HG02588 (cell line): ENCODE data around the gene IGF2BP3.

Source experiments
- ATAC-seq: cut with Tn5 transposase; IDR thresholded peaks from one replicate; pipeline ENCODE4 v1.9.1; 2021; ENCODE audit warnings: mild to moderate bottlenecking, moderate library complexity; ENCODE audit not compliant: unreplicated experiment

Gene IGF2BP3

DNA sequence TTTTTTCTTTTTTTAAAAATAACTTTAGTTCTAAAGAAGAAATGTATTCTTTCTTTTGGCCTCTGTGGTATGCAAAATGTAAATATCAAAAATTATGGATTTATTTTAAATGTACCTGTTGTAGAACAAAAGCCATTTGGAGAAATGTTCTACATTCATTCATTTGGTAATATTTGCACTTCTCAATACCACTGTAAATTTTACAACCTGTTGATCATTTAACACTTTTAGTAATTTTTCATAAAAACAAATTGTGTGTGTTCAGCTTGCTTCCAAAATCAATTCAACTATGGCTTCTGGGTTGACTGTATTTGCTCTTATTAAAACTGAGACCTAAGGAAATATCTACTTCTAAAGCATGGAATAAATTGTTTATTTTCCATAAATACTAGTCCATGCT lies 2.3 kb upstream of the IGF2BP3 start:
- ATAC-seq: no peak

DNA sequence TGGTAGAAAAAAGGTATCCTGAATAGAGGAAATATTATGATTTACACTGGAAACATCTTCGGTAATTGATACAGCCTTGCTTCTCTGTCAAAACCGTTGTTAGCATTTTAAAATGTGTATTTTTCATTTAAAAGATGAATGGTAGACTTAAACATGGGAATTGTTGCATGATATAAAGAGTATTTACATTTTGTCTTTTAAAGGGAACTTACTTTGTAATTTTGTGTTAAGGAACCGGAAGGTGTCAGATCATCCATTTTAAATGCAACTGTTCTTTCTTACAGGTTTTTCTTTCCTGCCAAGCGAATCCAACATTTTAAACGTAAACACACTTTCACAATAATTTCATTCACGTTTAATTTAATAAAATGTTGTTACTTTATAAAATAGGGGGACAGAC lies 1.8 kb upstream of the IGF2BP3 start:
- ATAC-seq: no peak

DNA sequence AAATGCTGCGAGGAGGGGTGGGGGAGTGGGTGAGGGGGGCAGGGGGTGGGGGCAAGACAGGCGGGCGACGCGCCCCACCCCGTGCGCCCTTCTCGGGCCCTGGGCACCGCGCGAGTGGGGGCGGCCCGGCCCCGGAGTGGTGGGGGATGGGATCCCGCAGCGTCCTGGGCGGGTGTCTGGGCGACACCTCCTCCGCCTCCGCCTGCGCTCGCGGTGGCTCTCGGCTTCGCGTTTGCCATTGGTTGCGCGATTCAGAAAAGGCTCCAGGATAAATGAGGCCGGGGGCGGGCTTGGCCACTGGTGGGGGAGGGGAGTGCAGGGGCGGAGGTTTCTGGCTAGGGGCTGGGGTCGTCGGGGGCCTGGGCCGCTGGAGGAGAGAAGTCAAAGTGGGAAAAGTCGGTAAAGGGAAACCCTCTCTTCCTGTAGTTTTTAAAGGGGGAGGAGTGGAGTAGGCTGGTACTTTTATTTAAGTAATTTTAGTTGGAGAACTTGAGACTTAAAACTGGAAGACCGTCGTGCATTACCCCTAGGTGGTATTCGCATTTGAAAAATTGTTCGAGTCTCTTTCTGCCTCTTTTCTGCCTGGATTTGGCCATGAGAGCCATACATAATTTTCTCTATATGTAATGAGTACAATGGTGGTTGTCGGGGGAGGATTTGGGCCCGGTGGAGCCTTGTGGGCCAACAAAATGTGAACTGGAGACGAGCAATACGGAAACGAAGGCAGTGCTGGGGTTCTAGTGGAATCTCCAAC lies 992 bp upstream of the IGF2BP3 start:
- peak; percentile 25 for ATAC-seq

DNA sequence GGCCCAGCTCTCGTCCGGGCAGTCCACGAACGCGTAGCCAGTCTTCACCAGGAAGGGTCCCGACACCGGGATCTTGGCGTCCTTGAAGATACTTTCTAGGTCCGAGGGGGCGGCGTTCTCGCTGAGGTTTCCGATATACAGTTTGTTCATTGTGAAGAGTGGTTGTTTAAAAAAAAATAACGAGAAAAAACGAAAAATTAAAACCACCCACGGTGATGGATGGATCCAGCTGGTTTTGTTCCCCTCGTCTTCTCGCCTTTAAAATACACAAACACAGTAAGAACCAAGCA lies 385 bp downstream of the IGF2BP3 start:
- ATAC-seq: no peak

DNA sequence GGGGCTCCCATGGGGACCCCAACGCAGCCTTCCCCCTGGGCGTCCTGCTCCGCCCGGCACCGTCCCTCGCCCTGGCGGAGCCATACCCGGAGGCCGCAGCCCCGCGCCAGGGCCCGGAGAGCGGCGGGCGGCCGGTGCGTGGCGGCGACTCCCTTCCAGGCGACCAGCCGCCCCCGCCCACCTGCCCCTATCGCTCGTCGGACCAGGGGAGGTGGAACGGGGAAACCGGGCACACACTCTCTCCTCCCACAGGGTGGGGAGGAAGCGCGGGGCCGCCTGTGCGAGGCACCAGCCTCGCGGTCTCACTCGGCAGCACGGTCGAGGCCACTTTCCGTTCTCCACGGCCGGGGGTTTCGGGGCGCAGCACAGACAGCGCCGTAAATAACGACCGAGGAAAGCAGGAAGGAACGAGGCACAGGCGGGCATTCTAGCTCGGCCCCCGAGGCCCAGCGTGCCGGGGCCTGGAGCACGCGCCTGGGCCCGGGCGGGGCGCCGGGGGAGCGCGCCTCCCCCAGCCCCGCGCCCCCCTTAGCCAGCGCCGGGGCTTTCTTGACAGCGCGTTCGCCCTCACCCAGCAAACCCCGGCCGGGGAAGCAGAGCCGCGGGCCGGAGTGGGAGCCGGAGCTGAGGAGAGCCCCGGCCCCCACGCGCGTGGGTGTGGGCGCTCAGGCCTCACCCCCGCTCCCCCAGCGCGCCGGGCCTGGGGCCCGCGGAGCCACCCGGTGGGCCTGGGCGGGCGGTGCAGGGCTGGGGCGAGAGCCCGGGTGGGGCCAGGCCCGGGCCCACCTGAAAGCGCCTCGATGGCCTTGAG lies 936 bp downstream of the IGF2BP3 start:
- no peak for ATAC-seq

DNA sequence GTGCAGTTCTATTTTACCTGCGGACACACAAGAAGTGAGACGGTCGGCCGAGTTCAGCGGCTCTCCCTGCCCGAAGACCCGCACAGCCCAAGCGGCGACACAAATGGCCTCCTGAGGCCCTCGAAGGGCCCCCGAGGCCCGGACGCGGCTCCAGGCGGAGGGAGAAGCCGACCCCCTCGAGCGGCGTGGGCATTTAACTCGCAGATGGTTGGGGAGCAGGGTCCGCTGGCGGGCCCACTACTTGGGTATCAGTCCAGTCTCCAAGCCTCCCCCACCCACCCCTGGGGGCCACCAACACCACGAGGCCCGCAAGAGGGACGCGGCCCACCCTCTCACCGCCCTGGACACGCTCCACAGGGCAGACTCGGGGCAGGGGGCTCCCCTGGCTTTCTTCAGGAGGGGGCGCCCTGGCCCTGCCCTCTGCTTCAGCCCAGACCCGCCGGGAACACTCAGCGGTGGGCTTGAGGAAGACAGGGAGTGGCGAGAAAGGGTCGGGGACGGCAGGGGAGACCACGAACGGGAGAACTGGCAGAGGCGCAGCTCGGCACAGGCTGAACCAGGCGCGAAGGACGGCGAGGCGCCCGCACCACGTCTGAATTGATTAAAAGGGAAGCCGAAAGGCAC lies 1.7 kb downstream of the IGF2BP3 start:
- ATAC-seq: no peak

DNA sequence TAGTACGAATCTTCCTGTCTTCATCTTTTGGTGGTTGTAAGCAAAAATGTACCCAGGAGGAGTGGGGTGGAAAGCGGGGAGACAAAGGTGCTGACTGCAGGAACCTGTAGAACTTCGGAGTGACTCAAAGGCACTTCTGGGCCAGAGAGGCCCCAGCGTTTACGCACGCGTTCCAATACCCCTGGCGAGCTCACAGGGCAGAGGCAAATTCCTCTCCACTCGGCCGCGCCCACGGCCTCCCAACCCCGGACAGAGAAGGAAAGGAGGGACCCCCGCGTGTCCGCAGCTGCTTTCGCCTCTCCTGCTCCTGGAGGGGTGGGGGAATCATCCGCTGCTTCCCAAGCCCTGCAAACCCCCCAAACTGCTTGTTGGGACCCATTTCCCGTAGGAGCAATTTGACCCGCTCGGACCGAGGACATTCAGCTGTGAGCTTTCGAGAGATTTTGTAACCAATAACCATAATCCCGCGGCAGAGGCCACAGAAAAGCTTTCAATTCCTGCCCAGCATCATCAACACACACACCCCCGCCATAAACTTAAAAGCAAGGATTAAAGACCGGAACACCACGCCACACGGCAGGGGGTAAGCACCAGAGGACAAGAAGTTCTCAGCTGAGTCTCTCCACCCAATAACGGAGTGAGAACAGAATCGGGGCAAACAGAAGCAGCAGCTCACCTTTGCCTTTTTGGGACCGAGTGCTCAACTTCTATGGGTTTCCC lies 2.3 kb downstream of the IGF2BP3 start:
- ATAC-seq: no peak

DNA sequence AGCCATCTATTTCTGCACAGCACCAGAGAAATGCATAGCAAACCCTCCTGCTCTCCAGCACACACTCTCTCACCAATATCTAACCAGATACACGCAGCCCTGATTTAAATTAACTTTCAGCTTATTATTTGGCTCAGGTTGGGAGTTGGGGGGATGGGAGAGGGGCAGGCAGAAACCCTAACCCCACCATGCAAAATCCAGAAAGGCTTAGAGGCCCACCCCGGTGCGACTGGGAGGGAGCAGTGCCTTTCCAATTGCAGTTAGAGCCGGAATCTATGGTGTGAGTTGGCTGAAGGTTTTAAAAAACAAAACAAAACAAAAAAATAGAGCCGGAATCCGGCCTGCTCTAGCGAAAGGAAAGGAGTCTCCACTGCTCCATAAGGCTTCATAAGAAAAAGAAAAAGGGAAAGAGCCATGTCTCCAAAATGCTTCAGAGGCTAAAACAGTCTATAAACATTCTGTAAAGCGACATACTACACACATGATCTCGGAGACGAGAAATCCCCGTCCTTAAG lies 2.9 kb downstream of the IGF2BP3 start:
- ATAC-seq: no peak

DNA sequence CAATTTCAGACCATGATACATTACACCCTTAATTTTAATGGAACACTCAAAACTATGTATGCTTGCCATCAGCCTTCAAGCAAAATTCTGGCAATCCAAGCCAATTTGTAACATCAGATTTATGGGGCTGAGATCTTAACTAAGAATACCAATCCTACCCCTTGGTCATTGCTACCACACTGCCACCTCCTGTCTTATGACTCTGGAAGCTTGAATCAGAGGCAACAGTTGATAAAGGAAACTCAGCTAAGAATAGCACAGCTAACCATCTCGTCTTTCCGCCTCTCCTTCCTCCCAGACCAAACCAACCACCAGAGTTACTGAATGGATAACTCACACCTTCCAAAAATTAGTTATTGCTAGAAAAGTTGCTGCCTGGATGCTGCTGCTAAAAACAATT lies 7.4 kb downstream of the IGF2BP3 start:
- ATAC-seq: no peak

DNA sequence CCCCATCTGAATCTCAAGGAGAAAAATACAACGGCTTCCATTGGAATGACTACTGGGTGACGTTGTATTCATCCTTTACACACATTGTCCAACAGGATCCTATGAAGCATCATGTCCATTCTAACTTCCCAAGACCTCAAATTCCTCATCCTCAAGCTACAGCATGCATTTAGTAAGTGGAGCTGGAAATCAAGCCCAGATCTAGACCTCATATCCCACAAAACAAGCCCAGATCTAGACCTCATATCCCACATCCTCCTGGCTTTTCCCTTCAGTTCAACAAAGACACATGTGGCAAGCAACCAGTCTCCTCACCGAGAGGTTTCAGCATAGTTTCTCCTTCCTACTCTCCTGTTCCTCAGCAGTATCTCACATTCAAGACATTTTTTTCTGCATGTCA lies 12.2 kb downstream of the IGF2BP3 start:
- no peak for ATAC-seq

DNA sequence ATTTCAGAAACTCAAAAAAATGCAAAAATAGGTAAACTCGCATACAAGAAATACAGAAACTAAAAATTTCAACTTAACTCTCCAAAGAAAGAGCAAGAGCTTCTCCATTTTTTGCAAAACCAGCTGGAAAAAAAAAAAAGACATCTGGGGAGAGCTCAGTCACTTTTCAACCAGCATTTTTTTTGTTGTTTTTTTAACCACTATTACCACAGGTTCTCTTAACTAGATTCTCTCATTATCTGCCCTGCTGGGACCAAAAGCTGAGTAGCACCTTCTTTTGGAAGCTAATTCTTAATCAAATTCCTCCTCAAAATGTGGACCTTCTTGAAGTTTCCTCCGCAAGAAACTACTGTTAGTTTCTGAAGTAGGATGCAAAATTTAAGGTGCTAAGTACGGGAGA lies 14.2 kb downstream of the IGF2BP3 start:
- no peak for ATAC-seq

DNA sequence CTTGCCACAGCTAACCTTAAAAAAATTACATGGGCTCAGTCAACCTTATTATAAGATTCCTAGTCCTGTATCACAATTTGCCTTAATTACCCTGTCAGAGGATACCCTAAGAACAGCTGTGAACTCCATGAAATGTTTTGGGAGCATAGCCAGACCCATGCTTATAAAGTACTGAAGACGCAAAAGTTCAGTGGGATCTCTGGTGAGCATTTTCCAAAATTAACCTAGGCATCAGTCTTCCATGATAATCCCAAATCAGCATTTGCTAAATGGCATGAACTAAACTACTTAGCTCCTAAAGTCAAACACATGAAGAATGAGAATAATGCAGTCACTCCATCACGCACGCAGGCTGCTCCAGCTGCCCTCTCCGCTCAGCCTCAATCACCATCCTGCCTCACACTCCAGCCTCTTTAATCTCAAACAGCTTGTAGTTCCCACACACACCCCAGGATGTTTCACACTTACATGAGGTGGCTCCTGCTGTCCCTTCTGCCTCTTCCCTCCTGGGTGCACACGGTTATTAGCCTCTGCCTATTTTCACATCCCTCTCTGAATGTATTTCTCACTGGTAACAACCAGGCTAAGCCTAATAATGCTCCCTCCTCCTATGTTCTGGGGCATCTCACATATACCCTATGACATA lies 15.3 kb downstream of the IGF2BP3 start:
- no peak for ATAC-seq

DNA sequence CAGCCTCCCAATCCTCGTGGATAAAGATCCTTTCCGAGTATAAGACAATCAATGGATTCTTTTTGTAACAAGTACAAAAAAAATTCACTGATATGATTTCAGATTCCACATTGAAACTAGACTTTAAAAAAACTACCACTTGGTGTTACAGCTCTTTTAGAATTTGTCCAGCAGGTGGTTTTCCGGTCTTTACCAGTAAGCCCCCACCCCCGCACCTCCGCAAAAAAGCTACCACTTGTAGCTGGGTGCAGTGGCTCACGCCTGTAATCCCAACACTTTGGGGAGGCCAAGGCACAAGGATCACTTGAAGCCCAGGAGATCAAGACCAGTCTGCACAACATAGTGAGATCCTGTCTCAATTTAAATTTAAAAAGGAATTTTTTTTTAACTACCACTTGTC lies 19.8 kb downstream of the IGF2BP3 start:
- ATAC-seq: no peak

DNA sequence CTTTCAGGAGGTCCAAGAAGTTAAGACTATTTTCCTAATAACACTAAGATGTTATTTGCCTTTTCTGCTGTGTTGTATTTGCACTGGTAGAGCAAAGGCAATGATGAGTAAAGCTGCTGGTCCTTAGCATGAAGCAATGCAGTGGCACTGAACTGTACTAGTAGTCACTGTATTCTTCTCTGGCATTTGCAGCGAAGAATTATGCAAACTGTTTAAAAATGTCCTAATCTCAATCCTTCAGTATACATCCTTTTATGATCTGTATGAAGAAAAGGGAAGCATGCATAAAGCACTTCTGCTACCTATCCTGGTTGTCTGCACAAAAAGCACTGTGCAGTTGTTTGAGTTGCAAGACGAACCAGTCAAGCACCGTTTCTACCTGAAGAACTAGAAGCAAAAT lies 20.4 kb downstream of the IGF2BP3 start:
- ATAC-seq: no peak

DNA sequence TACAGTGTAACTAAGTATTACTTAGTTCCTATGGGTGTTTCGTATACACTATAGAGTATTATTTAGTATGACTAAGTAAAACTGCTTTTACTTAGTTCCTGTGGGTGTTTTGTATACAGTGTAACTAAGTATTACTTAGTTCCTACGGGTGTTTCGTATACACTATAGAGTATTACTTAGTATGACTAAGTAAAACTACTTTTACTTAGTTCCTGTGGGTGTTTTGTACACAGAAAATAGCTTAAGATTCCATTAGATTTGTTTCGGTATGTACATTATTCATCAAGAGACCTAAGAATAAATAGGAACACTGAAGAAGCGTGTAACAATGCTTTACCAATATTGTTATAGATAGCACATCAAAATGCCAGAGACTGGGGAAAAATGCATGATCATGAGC lies 25.0 kb downstream of the IGF2BP3 start:
- ATAC-seq: no peak

DNA sequence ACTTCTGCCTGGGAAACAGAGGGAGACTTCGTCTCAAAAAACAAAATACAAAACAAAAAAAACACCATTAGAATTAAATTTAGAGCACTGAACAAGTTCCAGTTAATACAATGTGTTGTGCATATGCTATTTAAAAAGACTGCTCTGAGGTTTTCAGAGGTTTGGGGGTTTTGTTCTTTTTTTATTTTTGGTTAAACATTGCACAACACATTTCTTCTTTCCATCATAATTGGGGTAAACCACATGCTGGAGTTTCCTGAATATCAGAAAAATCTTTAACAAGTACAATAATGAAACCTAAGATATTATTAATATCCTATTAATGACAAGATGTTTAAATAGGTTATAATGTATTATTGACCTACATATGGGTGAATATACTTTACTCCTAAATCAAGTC lies 26.3 kb downstream of the IGF2BP3 start:
- no peak for ATAC-seq

DNA sequence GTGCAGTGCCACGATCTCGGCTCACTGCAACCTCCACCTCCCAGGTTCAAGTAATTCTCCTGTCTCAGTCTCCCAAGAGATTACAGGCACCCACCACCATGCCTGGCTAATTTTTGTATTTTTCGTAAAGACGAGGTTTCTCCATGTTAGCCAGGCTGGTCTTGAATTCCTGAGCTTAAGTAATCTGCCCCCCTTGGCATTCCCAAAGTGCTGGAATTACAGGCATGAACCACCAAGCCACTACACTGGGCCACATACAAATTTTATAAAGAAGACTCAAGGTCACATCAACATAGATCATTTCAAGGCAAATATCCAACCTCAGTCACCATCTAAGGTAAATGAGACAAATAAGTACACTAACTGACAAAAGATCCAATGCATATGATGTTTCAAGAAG lies 32.1 kb downstream of the IGF2BP3 start:
- ATAC-seq: no peak

DNA sequence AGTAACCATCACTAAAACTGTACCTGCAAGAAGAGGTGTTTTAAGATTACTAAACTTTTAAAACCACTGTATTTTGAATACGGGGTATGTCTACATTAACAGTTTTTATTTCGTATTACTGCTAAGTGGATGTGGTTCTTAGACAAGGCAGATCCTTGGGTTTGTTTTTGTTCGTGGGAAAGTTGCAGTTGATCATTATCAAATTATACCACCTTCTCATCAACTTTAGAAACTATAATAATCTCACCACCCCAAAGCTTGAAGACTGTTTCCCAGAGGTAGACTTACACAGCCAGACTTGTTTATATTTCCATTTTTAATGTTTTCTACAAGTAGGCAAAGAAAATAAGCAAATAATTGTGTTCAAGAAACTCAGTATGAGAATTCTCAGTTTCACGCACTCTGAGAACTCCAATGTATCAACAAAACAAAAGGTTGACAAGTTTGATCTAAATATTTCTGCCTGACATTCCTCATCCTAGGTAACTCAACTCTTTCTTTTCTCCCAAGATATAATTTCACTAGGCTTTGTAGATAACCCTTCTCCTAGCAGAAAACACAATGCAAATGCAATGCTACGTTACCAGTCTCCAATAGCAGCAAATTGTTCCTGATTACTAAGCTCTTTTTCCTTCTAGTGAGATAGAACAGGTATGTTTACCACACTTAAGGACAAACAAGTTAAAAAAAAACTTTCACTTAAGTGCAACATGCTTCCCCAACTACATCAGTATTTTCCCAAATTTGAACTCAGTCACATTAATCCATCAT lies 36.0 kb downstream of the IGF2BP3 start:
- ATAC-seq: no peak

DNA sequence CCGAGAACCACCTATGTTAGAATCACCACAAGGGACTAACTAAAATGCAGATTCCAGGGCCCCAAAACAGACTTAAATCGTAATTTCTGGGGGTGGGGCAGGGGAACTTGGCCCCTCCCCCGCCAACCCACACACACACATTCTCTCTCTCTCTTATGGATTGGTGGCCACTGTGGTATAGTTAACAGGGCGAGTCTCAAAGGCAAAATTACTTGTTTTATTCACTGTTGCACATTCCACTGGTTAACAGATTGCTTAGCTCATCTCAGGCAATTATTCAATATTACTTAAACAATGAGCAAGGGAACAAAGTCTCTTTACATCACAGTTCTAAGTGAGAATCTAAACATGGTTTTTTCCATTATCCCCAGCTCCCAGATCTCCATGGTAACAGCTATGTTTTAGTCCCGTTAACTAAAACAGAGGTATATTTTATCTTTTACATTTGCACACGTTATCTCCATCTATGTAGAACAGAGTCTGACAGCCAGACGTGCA lies 38.5 kb downstream of the IGF2BP3 start:
- no peak for ATAC-seq

DNA sequence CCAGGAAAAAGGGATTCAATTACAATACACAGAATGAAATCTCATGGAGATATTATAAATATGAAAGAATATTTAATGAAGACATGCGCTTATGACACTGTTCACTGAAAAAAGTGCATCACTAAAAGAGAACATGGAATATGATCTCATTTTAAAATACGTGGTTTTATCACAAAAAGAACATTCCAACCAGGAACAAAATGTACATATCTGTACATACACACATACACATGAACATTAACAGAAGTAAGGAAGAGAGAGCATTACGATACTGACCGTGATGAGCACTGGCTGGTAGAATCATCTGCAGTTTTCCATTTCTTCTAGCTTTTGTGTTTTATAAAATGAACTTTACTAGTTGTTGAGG lies 39.4 kb downstream of the IGF2BP3 start:
- no peak for ATAC-seq
